SK-N-SH (cell line): Measurements from ENCODE around the gene KRTAP4-4. TPM values are rescaled to one million over a fixed set of nuclear protein-coding genes. Genes with fewer than 3 reads are reported as not detected.

ENCODE experiments used
- CTCF ChIA-PET: fragments of 300-600, 350-600 bp; formaldehyde crosslinking; extraction: SDS; loops from one replicate; lab custom pipeline; 2021; lab: Yijun Ruan, JAX
- POLR2A ChIA-PET: fragments of 350-600 bp; sonication (Branson Sonifier 250); formaldehyde crosslinking; extraction: SDS; loops from one replicate; lab custom pipeline; 2020; ENCODE audit warnings: antibody characterized with exemption, inconsistent platforms; lab: Yijun Ruan, JAX
- DNase-seq: peaks from one replicate; pipeline ENCODE4 v3.0.0; 2012
- H2AFZ ChIP-seq: fragments of 200-600 bp; sonication (generic); 2 replicates; pipeline ENCODE4 v1.8.1; 2016; ENCODE audit warnings: antibody characterized with exemption, mild to moderate bottlenecking, low read depth
- H3F3A ChIP-seq: fragments of 200-600 bp; sonication (generic); replicated peaks from 2 replicates; pipeline ENCODE3; 2016; ENCODE audit warnings: antibody characterized with exemption, mild to moderate bottlenecking; ENCODE audit not compliant: insufficient read depth
- H3K27ac ChIP-seq, 2 experiments: fragments of 200-500 bp in 1 of 2; fragments of 200-600 bp in 1 of 2; sonication (Bioruptor generic) in 1 of 2; sonication (generic), shearing (Covaris generic) in 1 of 2; 2 replicates each; pipeline versions ENCODE4 v1.5.1 to v1.6.1; 2014 to 2016; ENCODE audit warnings: low read depth in 2 of 2, inconsistent platforms in 1 of 2, low read length in 1 of 2, mild to moderate bottlenecking in 1 of 2, mixed read lengths in 1 of 2
- H3K27me3 ChIP-seq: fragments of 200-600 bp; sonication (generic), shearing (Covaris generic); 2 replicates; pipeline ENCODE4 v1.6.1; 2016; ENCODE audit warnings: mixed run types; ENCODE audit not compliant: insufficient read depth
- H3K36me3 ChIP-seq, 2 experiments: fragments of 200-500 bp in 1 of 2; fragments of 200-600 bp in 1 of 2; sonication (Bioruptor generic) in 1 of 2; sonication (generic) in 1 of 2; replicated peaks in 1 of 2; 2 replicates each; pipeline versions ENCODE3 to v1.5.1; 2014 to 2016; ENCODE audit warnings: low read length in 1 of 2, mild to moderate bottlenecking in 1 of 2; ENCODE audit not compliant: insufficient read depth in 2 of 2, control insufficient read depth in 1 of 2
- H3K4me1 ChIP-seq, 2 experiments: fragments of 200-500 bp in 1 of 2; fragments of 200-600 bp in 1 of 2; sonication (Bioruptor generic) in 1 of 2; sonication (generic), shearing (Covaris generic) in 1 of 2; 2 replicates each; pipeline versions ENCODE4 v1.5.1 to v1.6.1; 2014 to 2016; ENCODE audit warnings: low read depth in 1 of 2, low read length in 1 of 2, mixed run types in 1 of 2; ENCODE audit not compliant: insufficient read depth in 2 of 2, control insufficient read depth in 1 of 2
- H3K4me2 ChIP-seq: fragments of 200-600 bp; sonication (generic), shearing (Covaris generic); 2 replicates; pipeline ENCODE4 v1.6.1; 2017; ENCODE audit warnings: mixed run types
- H3K4me3 ChIP-seq, 2 experiments: fragments of 200-500 bp in 1 of 2; fragments of 200-600 bp in 1 of 2; sonication (Bioruptor generic) in 1 of 2; sonication (generic), shearing (Covaris generic) in 1 of 2; 2 replicates each; pipeline versions ENCODE4 v1.5.1 to v1.8.1; 2014 to 2016; ENCODE audit warnings: low read depth in 2 of 2, inconsistent platforms in 1 of 2, low read length in 1 of 2, mild to moderate bottlenecking in 1 of 2, mixed read lengths in 1 of 2, moderate library complexity in 1 of 2
- H3K79me2 ChIP-seq: fragments of 200-600 bp; sonication (generic); 2 replicates; pipeline ENCODE4 v1.8.1; 2017; ENCODE audit warnings: mild to moderate bottlenecking; ENCODE audit not compliant: insufficient read depth
- H3K9ac ChIP-seq: fragments of 200-600 bp; sonication (generic); 2 replicates; pipeline ENCODE4 v1.6.1; 2017; ENCODE audit warnings: mixed run types
- H3K9me2 ChIP-seq: fragments of 200-600 bp; sonication (generic); 2 replicates; pipeline ENCODE4 v1.6.1; 2017; ENCODE audit warnings: mixed run types
- H3K9me3 ChIP-seq: fragments of 200-600 bp; sonication (generic); 2 replicates; pipeline ENCODE4 v1.6.1; 2017; ENCODE audit warnings: mixed run types, mild to moderate bottlenecking, moderate library complexity
- H4K20me1 ChIP-seq: fragments of 200-600 bp; sonication (generic); 2 replicates; pipeline ENCODE4 v1.6.1; 2017; ENCODE audit warnings: mild to moderate bottlenecking, mixed run types; ENCODE audit not compliant: insufficient read depth
- CHD2 ChIP-seq: fragments of 150-350 bp; IDR thresholded peaks from 2 replicates; pipeline ENCODE4 v1.6.1; 2018; ENCODE audit warnings: low read length; ENCODE audit not compliant: partially characterized antibody
- ELF1 ChIP-seq: IDR thresholded peaks from 2 replicates; pipeline ENCODE4 v1.4.0; 2012
- FOSL2 ChIP-seq: IDR thresholded peaks from 2 replicates; pipeline ENCODE4 v1.4.0; 2012; ENCODE audit warnings: low read depth, mild to moderate bottlenecking, moderate library complexity, borderline replicate concordance
- FOXJ3 ChIP-seq: sonication (generic); formaldehyde crosslinking; IDR thresholded peaks from 2 replicates; pipeline ENCODE4 v1.5.1; 2020; ENCODE audit warnings: mild to moderate bottlenecking, missing genetic modification reagents
- GABPA ChIP-seq: IDR thresholded peaks from 2 replicates; pipeline ENCODE4 v1.4.0; 2012; ENCODE audit warnings: low read depth, mild to moderate bottlenecking
- JUND ChIP-seq: IDR thresholded peaks from 2 replicates; pipeline ENCODE4 v1.4.0; 2012
- MEF2A ChIP-seq: IDR thresholded peaks from 2 replicates; pipeline ENCODE4 v1.4.0; 2012; ENCODE audit warnings: low read depth, borderline replicate concordance
- NRF1 ChIP-seq: IDR thresholded peaks from 2 replicates; pipeline ENCODE4 v1.6.1; 2012; ENCODE audit warnings: low read depth, mild to moderate bottlenecking, low read length
- POLR2AphosphoS5 ChIP-seq: IDR thresholded peaks from 2 replicates; pipeline ENCODE4 v1.6.1; 2012; ENCODE audit warnings: low read depth, low read length
- RAD21 ChIP-seq: IDR thresholded peaks from 2 replicates; pipeline ENCODE4 v1.6.1; 2012; ENCODE audit warnings: mild to moderate bottlenecking, low read length
- RFX5 ChIP-seq: IDR thresholded peaks from 2 replicates; pipeline ENCODE4 v1.6.1; 2012; ENCODE audit warnings: mild to moderate bottlenecking, improper control_type of control experiment, low read length
- RXRA ChIP-seq: IDR thresholded peaks from 2 replicates; pipeline ENCODE4 v1.4.0; 2012; ENCODE audit warnings: low read depth, mild to moderate bottlenecking, borderline replicate concordance
- SIN3A ChIP-seq: IDR thresholded peaks from 2 replicates; pipeline ENCODE4 v1.6.1; 2012; ENCODE audit warnings: low read depth, mild to moderate bottlenecking, low read length, moderate library complexity, borderline replicate concordance
- SMC3 ChIP-seq: IDR thresholded peaks from 2 replicates; pipeline ENCODE4 v1.6.1; 2012; ENCODE audit warnings: low read depth, low read length, improper control_type of control experiment
- TCF12 ChIP-seq: IDR thresholded peaks from 2 replicates; pipeline ENCODE4 v1.4.0; 2012
- TEAD4 ChIP-seq: IDR thresholded peaks from 2 replicates; pipeline ENCODE4 v1.4.0; 2012; ENCODE audit warnings: mild to moderate bottlenecking, borderline replicate concordance; ENCODE audit not compliant: insufficient read depth
- WGBS: methylation state at CpG from one replicate; pipeline ENCODE4 v1.1.6; 2017; ENCODE audit warnings: low lambda C conversion rate; 5-methylcytosine and 5-hydroxymethylcytosine counted together
- polyA plus RNA-seq, 3 experiments: library from polyadenylated mRNA; depleted of rRNA; stranded (reverse); fragments of >200 nt; gene quantifications; 2 replicates each; pipeline ENCODE4 v1.2.3, GENCODE V29; 2012
- TF ChIP-seq, protein P1 (sequence below): IDR thresholded peaks from 2 replicates; pipeline ENCODE4 v1.4.0; 2012; ENCODE audit warnings: low read depth
- TF ChIP-seq, protein P2 (sequence below): IDR thresholded peaks from 2 replicates; pipeline ENCODE4 v1.4.0; 2012; ENCODE audit warnings: low read depth, borderline replicate concordance
- TF ChIP-seq, protein P3 (sequence below): fragments of 150-350 bp; IDR thresholded peaks from 2 replicates; pipeline ENCODE4 v1.6.1; 2016; ENCODE audit warnings: mild to moderate bottlenecking, low read depth, low read length
- TF ChIP-seq, protein P4 (sequence below): IDR thresholded peaks from 2 replicates; pipeline ENCODE4 v1.4.0; 2012; ENCODE audit warnings: low read depth, borderline replicate concordance

The KRTAP4-4 gene
- polyA plus RNA-seq, 1 of the 3 experiments (the other 2 are of a cell fraction), result not detected

DNA sequence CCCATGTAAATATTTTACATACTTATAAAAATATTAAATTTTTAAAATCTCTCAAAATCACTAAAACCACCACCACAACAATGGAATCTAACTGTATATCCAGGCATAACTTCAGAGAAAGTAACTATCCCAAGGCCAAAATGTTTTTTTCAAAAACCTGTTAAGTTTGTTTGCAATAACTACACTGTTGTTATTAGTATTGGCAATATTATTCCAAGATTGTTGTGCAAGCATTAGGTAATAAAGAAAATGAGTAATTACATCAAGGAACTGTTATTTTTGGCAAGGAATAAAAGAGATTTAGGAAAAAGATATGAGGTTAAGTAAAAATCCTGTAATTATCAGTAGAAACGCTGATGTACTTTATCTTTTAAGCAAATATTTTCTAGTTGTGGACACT lies 33.2 kb downstream of the KRTAP4-4 start:
- Histone ChIP-seq H3K79me2 (no peaks in the 10 kb centered on the region), H3K27ac (no peak overlapping the region), H3K27me3 (no peaks in the 10 kb centered on the region), H3K4me3 (no peak overlapping the region), H3K4me1 (no peaks in the 10 kb centered on the region), H4K20me1 (no peaks in the 10 kb centered on the region), H3K9me2 (no peaks in the 10 kb centered on the region)
- DNase-seq, result no peak
- TF ChIP-seq TEAD4, result no peak
- no peak for TF ChIP-seq RFX5
- no peak for TF ChIP-seq RAD21
- no peak for TF ChIP-seq MEF2A
- no peak for TF ChIP-seq RXRA
- TF ChIP-seq JUND, result no peak
- TF ChIP-seq TCF12, result no peak
- TF ChIP-seq FOSL2, result no peak
- TF ChIP-seq, protein P1, sequence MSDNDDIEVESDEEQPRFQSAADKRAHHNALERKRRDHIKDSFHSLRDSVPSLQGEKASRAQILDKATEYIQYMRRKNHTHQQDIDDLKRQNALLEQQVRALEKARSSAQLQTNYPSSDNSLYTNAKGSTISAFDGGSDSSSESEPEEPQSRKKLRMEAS, result no peak
- TF ChIP-seq SIN3A, result no peak
- TF ChIP-seq, protein P2, sequence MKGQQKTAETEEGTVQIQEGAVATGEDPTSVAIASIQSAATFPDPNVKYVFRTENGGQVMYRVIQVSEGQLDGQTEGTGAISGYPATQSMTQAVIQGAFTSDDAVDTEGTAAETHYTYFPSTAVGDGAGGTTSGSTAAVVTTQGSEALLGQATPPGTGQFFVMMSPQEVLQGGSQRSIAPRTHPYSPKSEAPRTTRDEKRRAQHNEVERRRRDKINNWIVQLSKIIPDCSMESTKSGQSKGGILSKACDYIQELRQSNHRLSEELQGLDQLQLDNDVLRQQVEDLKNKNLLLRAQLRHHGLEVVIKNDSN, result no peak
- TF ChIP-seq, protein P3, sequence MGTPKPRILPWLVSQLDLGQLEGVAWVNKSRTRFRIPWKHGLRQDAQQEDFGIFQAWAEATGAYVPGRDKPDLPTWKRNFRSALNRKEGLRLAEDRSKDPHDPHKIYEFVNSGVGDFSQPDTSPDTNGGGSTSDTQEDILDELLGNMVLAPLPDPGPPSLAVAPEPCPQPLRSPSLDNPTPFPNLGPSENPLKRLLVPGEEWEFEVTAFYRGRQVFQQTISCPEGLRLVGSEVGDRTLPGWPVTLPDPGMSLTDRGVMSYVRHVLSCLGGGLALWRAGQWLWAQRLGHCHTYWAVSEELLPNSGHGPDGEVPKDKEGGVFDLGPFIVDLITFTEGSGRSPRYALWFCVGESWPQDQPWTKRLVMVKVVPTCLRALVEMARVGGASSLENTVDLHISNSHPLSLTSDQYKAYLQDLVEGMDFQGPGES, result no peak
- no peak for TF ChIP-seq CHD2
- no peak for TF ChIP-seq NRF1
- no peak for TF ChIP-seq SMC3
- TF ChIP-seq FOXJ3 (CRISPR knock-in tag), result no peak
- no peak for TF ChIP-seq GABPA
- TF ChIP-seq ELF1, result no peak
- TF ChIP-seq POLR2AphosphoS5, result no peak
- TF ChIP-seq, protein P4, sequence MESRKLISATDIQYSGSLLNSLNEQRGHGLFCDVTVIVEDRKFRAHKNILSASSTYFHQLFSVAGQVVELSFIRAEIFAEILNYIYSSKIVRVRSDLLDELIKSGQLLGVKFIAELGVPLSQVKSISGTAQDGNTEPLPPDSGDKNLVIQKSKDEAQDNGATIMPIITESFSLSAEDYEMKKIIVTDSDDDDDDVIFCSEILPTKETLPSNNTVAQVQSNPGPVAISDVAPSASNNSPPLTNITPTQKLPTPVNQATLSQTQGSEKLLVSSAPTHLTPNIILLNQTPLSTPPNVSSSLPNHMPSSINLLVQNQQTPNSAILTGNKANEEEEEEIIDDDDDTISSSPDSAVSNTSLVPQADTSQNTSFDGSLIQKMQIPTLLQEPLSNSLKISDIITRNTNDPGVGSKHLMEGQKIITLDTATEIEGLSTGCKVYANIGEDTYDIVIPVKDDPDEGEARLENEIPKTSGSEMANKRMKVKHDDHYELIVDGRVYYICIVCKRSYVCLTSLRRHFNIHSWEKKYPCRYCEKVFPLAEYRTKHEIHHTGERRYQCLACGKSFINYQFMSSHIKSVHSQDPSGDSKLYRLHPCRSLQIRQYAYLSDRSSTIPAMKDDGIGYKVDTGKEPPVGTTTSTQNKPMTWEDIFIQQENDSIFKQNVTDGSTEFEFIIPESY, result no peak
- TF ChIP-seq, all 33 proteins: peak for 0
- no peaks in the 10 kb centered on the region for H3K36me3 ChIP-seq
- no peaks in the 10 kb centered on the region for H3F3A ChIP-seq
- ChIA-PET POLR2A (no interaction called here), CTCF (no interaction called here)
- no peak overlapping the region for H3K4me2 ChIP-seq
- no peak overlapping the region for H3K9ac ChIP-seq
- 9% methylated on average over 1 of the region's 1 CpG for WGBS
- H3K9me3 ChIP-seq, result no peaks in the 10 kb centered on the region
- H2AFZ ChIP-seq, result no peak overlapping the region
